ENCODE results near the gene ERLIN1.

Gene ERLIN1

GRCh38 chr10:100201549-100201948 lies 15.7 kb upstream of the ERLIN1 start:
- TF ChIP-seq CTCF (conservative IDR thresholded peaks at IDR 0.05; ENCODE audit: low read length) (no peak), EZH2phosphoT487 (IDR thresholded peaks at IDR 0.05; ENCODE audit: borderline replicate concordance) (no peak)

GRCh38 chr10:100194711-100195110 lies 8.9 kb upstream of the ERLIN1 start:
- Histone ChIP-seq H3K27me3 (ENCODE audit: insufficient read depth, low read length, poor library complexity, severe bottlenecking) (no peaks in the 10 kb centered on the region), H3K9me3 (ENCODE audit: insufficient read depth, low read depth, low read length) (no peaks in the 10 kb centered on the region), H3K4me1 (ENCODE audit: insufficient read depth, low read length, poor library complexity, severe bottlenecking) (no peaks in the 10 kb centered on the region), H3K36me3 (ENCODE audit: insufficient read depth, low read length) (peaks cover 69% of the 10 kb centered on the region; the same call in 1 of the 2 replicates), H4K20me1 (ENCODE audit: insufficient read depth, low read length, poor library complexity, severe bottlenecking) (peaks cover 3% of the 10 kb centered on the region), H3F3A (ENCODE audit: low read depth) (no peaks in the 10 kb centered on the region), H3K9me2 (replicated peaks; ENCODE audit: low read depth, low read length) (no peaks in the 10 kb centered on the region), H3K79me2 (ENCODE audit: insufficient read depth, low read length) (no peaks in the 10 kb centered on the region), H3K9ac (ENCODE audit: low read depth, low read length, poor library complexity, severe bottlenecking) (no peak overlapping the region), H3K4me2 (ENCODE audit: low read depth, low read length, poor library complexity, severe bottlenecking) (no peak overlapping the region), H2AFZ (ENCODE audit: low read length) (no peak overlapping the region), H3K4me3 (ENCODE audit: low read length, poor library complexity, severe bottlenecking) (no peak overlapping the region)
- no peak for TF ChIP-seq EZH2phosphoT487 (IDR thresholded peaks at IDR 0.05; ENCODE audit: borderline replicate concordance)
- TF ChIP-seq CTCF (conservative IDR thresholded peaks at IDR 0.05; ENCODE audit: low read length): no peak

More at GRCh38 chr10:100201549-100201948, 15.7 kb upstream of the ERLIN1 start:
- Histone ChIP-seq H3K4me1 (ENCODE audit: insufficient read depth, low read length, poor library complexity, severe bottlenecking) (no peaks in the 10 kb centered on the region), H4K20me1 (ENCODE audit: insufficient read depth, low read length, poor library complexity, severe bottlenecking) (no peaks in the 10 kb centered on the region), H3K4me3 (ENCODE audit: low read length, poor library complexity, severe bottlenecking) (no peak overlapping the region), H3K36me3 (ENCODE audit: insufficient read depth, low read length) (peaks cover 77% of the 10 kb centered on the region; the same call in 1 of the 2 replicates), H3K9me3 (ENCODE audit: insufficient read depth, low read depth, low read length) (no peaks in the 10 kb centered on the region), H3K79me2 (ENCODE audit: insufficient read depth, low read length) (no peaks in the 10 kb centered on the region), H2AFZ (ENCODE audit: low read length) (no peak overlapping the region), H3K9me2 (replicated peaks; ENCODE audit: low read depth, low read length) (no peaks in the 10 kb centered on the region), H3F3A (ENCODE audit: low read depth) (no peaks in the 10 kb centered on the region), H3K27me3 (ENCODE audit: insufficient read depth, low read length, poor library complexity, severe bottlenecking) (no peaks in the 10 kb centered on the region), H3K9ac (ENCODE audit: low read depth, low read length, poor library complexity, severe bottlenecking) (no peak overlapping the region), H3K4me2 (ENCODE audit: low read depth, low read length, poor library complexity, severe bottlenecking) (no peak overlapping the region)

GRCh38 chr10:100192350-100192749 lies 6.5 kb upstream of the ERLIN1 start:
- Histone ChIP-seq H4K20me1 (ENCODE audit: insufficient read depth, low read length, poor library complexity, severe bottlenecking) (peaks cover 3% of the 10 kb centered on the region), H3K4me2 (ENCODE audit: low read depth, low read length, poor library complexity, severe bottlenecking) (no peak overlapping the region), H3K36me3 (ENCODE audit: insufficient read depth, low read length) (peaks cover 57% of the 10 kb centered on the region; the same call in 1 of the 2 replicates), H3K4me3 (ENCODE audit: low read length, poor library complexity, severe bottlenecking) (no peak overlapping the region), H3K27me3 (ENCODE audit: insufficient read depth, low read length, poor library complexity, severe bottlenecking) (no peaks in the 10 kb centered on the region), H3K9ac (ENCODE audit: low read depth, low read length, poor library complexity, severe bottlenecking) (no peak overlapping the region), H3K79me2 (ENCODE audit: insufficient read depth, low read length) (peaks cover 7% of the 10 kb centered on the region), H3K9me2 (replicated peaks; ENCODE audit: low read depth, low read length) (no peaks in the 10 kb centered on the region), H3K9me3 (ENCODE audit: insufficient read depth, low read depth, low read length) (no peaks in the 10 kb centered on the region), H3K4me1 (ENCODE audit: insufficient read depth, low read length, poor library complexity, severe bottlenecking) (peaks cover 8% of the 10 kb centered on the region), H2AFZ (ENCODE audit: low read length) (no peak overlapping the region), H3F3A (ENCODE audit: low read depth) (no peaks in the 10 kb centered on the region)
- TF ChIP-seq EZH2phosphoT487 (IDR thresholded peaks at IDR 0.05; ENCODE audit: borderline replicate concordance) (no peak), CTCF (conservative IDR thresholded peaks at IDR 0.05; ENCODE audit: low read length) (no peak)

Data from Loucy (cell line).